ENCODE results near the gene C2orf68.
"Not testable (repeated sequence)": the region's sequence is repeated elsewhere in the genome, so short reads cannot be mapped to it uniquely, and the experiment has no call there.

The C2orf68 gene, protein sequence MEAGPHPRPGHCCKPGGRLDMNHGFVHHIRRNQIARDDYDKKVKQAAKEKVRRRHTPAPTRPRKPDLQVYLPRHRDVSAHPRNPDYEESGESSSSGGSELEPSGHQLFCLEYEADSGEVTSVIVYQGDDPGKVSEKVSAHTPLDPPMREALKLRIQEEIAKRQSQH

DNA sequence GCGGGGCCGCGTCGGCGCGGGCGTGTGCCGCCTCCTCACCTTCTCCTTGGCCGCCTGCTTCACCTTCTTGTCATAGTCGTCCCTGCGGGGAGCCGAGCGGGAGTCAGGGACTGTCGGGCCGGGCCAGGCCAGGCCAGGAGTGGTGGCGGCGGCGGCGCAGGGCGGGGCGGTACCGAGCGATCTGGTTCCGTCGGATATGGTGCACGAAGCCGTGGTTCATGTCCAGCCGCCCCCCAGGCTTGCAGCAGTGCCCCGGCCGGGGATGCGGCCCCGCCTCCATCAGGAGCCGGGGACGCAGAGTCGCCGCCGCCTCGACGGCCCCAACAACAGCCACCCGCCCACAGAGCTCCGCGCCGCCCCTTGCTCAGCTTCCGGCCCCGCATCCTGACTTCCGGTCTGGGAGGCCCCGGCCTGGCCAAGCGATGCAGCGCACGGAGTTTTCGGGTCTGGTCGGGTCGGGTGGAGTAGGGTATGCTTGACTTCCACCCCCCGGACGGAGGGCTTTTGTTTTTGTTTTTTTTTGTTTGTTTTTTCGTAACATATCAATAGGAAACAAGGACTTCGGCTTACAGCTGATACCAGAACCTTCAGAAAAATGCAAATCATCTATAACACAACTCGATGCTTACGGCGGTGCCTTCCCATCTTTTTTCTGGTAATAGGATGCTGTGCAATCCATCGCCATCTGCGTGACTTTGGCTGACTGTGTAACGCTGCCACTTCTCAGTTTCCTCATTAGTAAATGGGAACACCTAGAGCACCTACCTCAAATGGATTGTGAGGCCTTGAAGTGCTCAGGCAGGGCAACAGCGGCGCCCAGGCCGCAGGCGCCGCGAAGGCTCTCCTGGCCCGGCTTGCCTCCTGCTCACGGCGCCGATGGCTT lies at the start of gene C2orf68:
Gene C2orf68, minus strand, starts transcription at position 362 of the 883 bp plus-strand sequence. Its CDS starts 82 bp downstream, at position 280.
- peak; percentile 81 for DNase-seq

DNA sequence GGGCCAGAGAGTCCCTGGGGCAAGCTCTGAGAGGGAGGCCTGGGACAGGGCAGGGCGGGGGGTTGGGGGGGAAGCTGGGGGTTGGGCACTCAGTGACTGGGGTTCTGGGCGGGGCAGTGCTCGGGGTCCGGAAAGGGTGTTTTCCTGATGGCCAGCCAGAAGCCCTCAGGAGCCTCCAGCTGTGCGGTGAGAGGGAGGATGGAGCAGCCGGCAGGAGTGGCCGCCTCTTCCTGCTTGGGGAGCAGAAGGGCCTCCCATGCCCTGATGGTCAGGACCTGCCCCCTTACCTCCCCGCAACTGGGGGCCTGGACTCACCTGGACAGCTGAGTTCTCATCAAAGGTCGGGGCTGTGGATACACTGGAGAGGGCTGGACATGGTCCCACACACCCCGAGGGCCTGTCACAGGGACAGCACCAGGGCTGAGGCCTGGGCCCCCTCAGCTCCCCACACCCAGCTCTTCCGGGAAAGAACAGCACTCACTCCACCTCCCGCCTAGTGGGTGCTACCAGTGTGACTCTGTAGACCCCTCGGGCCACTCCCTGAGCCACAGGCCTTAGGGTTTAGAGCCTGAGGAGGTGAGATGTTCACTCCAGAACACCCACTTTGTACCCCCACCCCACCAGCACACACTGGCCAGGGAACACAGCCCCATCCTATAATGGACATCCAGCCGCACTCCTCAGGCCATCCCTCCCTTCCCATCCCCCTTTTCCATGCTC lies 49.4 kb upstream of the C2orf68 start:
- no peak for DNase-seq

DNA sequence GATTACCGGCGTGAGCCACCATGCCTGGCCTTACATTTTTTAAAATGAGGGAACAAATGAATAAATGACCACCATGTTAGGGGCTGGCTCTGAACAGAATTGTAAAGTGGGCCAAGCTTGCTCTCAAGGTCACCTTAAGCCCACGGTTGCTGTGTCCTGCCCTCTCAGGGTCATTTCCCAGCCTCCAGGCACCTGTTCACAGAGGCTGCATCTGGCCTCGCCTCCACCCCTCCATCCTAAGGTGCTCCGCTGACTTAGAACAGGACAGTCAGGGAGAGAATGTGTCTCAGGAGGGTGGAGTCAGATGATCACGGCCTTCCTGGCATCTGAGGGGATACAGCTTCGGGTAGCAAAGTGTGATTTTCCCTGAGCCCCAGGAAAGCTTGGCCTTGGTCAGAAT lies 48.9 kb upstream of the C2orf68 start:
- DNase-seq, result no peak

DNA sequence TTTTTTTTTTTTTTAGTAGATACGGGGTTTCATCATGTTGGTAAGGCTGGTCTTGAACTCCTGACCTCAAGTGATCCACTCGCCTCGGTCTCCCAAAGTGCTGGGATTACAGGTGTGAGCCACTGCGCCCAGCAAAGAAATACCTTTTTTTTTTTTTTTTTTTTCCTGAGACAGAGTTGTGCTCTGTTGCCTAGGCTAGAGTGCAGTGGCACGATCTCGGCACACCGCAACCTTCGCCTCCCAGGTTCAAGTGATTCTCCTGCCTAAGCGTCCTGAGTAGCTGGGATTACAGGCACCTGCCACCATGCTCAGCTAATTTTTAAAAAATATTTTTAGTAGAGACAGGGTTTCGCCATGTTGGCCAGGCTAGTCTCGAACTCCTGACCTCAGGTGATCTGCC lies 48.4 kb upstream of the C2orf68 start:
- DNase-seq, result not testable (repeated sequence)

DNA sequence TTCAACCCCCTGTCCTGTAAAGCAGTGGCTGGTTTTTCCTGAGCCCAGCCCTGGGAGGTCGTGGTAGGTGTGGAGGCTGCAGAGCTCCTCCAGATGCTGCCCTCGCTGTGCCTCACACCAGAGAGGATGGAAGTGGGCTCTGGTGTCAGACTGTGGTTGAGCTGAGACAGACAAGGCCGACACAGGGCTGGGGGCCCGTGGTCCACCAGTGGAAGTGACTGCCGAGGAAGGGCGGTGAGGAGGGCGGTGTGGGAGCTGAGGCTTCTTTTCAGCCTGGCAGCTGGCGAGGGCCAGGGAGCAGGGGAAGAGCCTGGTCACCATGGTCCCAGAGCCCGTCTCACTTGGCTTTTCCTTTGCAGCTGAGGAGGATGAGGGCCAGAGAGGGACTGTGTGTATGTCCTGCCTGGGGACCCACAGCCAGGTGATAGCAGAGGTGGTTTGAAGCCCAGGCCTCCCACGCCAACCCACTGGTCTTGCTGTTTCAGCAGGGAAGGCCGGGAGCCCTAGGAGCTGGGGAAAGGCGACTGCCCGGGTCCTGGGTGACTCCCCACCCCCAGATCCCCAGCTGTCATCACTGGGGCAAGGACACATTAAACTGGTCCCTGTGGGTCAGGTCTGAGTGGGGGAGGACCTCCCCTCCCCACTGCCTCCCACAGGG lies 47.6 kb upstream of the C2orf68 start:
- no peak for DNase-seq

DNA sequence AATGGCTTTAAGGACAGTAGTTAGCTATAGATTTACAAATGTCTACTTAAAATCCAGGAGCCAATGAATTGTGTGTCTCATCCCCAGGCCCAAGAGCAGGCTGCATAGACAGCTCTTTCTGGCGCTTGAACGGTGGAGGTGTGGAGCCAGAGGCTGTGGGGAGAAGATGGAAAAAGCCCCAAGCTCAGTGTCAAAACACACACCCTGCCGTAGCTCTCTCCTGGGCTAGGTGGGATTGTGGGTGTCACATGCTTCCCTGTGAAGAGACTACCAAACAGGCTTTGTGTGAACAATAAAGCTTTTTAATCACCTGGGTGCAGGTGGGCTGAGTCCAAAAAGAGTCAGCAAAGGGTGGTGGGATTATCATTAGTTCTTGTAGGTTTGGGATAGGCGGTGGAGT lies 45.5 kb upstream of the C2orf68 start:
- not testable (repeated sequence) for DNase-seq

DNA sequence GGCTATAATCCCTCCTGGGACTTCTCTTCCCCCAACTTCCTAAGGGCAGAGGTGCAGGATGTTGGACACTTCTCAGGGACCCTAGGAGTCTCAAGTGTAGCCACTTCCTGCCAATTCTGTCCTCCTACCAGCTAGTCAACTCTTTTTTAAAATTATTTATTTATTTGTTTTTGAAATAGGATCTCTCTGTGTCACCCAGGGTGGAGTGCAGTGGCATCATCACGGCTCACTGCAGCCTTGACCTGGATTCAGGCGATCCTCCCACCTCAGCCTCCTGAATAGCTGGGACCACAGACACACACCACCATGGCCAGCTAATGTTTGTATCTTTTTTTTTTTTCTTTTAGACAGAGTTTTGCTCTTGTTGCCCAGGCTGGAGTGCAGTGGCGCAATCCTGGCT lies 44.6 kb upstream of the C2orf68 start:
- DNase-seq, result no peak

DNA sequence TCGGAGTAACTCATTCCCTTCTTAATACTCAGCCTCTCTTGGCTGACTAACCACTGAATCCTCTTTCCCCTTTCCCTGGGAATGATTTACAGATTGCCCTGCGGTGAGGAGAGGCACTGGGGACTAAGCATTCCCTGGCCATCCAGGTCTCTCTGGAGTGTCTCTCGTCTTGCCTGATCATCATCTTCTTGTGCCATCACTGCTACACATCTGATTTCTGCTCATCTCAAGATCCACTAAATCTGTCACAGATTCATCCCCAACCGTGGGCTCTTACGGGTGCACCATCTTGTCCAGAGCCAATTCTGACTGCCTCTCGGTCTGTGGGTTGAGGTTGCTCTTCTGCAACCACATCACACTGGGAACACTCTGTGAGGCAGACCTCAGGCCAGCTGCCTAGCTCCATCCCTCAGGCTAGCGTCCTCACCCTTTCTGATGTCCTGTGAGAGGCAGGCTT lies 44.1 kb upstream of the C2orf68 start:
- DNase-seq, result no peak

DNA sequence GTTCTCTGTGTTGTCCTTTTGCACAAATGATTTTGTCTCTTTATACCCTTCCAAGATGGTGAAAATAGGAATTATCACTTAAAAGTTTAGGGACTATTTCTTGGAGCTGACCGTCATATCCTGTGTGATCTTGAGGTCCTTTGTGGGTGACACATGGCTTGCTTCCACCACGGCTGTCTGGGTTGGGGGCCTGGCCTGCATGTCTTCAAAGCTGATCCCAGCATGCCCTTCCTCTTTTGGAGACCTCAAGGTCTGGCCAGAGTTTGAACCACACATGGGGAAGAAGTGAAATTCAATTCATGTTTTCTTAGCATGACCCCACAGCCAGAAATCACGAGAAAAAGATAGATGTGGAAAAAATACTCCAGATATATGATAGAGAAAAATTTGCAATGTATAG lies 42.1 kb upstream of the C2orf68 start:
- DNase-seq, result no peak

DNA sequence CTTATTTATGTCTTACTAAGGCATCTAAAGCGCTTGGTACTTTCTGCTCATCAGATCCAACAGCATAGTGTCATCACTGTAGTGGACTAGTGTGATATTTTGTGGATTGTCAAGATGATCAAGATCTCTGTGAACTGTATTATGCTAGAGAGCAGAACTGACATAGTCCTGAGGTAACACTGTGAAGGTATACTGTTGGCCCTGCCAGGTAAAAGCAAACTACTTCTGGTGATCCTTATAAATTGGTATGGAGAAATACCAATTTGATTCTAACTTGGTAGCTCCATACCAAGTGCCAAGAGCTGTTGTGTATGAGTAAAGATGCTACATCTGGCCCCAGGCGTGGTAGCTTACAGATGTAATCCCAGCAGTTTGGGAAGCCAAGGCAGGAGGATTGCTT lies 40.2 kb upstream of the C2orf68 start:
- no peak for DNase-seq

DNA sequence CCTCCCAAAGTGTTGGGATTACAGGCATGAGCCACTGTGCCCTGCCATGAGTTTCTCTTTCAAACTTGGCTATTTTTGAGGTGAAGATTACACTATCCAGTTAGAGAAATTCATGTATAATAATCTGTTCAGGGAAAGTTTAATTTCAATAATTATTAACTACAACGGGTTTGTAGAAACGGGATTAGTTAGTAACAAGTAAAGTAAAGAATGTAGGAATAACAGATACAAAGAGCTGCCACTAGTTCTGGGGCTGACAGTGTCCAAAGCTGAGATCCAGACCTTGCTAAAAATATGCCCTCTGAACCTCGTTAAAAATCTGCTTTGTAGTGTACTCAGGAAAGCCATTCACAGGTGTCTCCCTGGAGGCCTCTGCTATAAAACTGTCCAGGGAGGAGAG lies 39.2 kb upstream of the C2orf68 start:
- DNase-seq, result no peak

DNA sequence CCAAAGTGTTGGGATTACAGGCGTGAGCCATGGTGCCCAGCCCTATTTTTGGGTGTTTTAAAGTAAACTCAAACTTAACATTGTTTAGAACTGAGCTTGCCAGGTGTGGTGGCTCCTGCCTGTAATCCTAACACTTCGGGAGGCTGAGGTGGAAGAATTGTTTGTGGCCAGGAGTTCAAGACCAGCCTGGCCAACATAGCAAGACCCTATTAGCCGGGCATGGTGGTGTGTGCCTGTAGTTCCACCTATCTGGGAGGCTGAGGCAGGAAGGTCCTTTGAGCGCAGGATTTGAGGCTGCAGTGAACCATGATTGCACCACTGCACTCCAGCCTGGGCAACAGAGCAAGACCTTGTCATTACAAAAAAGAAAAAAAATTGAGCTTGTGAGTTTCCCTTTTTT lies 38.6 kb upstream of the C2orf68 start:
- DNase-seq, result no peak

DNA sequence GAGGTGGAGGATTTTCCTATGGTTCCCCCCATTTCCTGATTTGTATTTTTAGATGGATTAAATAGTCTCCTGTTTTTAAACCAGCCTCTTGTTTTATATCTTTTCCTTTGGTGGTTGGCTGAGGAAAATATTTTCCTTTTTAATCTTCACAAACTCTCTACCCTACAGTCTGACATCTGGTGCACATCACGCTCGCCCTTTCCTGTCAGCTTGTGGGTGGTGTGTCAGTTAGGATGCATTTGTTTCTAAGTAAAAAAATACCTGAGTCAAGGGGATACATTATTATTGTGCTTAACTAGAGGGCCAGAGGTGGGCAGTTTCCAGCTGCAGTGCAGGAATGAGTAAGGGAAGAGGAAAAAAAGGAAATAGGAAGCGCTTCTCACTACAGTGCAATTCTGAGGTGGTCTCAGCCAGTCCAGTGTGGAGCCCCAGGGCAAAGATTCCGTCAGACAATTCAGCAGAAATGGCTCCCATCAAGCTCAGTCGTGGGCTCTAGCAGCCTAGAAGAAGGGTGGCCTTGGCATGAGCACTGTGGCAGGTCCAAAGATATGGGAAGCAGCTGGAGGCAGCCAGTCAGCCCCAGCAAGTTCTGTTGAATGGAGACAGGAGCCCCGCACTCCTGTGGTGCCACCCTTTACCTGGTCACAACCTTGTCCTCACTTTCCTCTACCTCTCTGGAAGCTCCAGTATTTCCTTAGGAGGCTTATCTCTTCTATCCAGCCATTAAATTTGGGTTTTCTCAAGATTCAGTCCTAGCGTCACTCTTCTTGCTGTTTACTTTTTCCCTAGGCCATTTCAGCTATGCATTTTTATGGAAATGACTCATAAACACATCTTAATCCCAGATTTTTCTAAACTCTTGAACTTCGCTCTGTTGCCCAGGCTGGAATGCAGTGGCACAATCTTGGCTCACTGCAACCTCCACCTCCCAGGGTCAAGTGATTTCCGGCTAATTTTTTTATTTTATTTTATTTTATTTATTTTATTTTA lies 37.6 kb upstream of the C2orf68 start:
- no peak for DNase-seq

DNA sequence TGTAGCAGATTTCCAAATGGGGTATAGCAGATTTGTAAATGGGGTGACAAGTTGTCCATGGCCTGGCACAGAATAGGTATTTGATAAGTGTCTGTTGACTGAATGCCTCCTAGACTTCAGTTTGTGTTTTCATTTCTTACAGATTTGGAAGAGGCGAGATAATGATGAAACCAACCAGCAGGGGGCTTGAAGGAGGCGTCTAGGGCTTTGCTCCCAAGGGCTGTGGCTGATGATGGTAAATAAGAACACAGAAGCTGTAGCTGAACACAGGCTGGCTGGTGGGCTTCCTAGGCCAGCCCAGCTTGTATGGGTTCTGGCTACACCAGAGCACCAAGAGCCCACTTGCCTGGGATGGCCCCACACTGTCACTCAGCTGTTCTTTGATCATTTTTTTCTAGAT lies 36.8 kb upstream of the C2orf68 start:
- DNase-seq, result no peak

DNA sequence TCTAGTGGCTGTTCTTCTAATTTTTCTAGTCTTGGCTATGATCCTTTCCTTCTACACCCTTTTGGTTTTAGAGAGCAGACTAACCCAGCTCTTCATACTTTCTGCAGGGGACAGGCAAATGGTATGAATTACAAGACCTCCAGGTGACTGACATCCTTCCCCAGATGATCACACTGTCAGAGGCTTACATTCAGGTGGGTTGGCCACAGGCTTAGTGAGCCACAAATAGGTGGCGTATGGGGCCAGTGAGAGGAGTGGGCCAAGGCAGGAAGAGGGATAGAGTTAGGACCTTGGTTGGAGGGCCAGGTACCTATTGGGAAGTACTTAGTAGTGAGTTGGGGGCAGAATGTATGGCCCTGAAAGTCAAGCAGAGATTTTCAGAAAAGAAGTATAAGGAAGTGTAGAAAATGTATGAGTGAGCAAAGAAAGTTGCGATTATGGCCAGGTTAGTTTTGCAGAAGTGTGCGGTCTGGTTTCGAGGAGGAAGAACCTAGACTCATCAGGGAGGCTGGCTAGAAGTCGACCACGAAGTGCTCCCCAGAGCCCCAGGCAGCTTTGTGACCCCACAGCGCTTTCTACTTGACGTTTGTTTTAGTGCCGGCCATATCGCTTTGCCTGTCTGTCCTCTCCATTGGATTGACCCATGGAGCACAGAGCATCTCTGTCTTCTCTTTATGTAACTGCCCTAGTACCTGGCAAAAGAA lies 36.1 kb upstream of the C2orf68 start:
- DNase-seq, result no peak

DNA sequence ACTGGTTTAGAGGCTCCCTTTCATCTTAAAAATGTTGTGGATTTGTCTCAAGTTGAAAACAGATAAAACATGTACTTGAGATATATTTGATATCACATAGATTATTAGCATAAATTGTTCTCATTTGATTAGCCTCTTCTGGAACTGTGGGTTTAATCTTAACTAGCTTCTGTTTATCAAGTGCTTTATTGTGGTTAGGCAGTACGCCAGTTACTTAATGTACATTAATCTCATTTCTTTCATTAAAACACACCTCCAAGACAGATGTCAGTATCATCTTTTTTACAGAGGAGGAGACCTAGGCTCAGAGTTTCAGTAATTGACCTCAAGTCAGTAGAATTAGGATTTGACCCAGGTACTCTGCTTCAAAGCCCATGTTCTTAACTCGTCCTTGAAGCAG lies 34.3 kb upstream of the C2orf68 start:
- no peak for DNase-seq

DNA sequence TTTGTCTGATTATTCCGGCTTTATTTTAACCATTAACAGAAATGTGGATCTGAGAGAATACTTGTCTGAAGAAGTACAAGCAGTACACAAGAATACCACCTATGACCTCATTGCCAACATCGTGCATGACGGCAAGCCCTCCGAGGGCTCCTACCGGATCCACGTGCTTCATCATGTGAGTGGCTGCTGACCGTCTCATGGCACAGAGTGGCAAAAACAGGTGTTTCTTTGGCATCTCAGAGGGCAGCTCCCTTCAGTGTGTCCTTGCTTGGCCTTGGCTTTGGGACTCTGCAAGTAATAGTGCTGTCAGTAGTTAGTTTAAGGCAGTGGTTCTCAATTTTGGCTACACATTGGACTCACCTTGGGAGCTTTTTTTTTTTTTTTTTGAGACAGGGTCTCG lies 33.0 kb upstream of the C2orf68 start:
- no peak for DNase-seq

DNA sequence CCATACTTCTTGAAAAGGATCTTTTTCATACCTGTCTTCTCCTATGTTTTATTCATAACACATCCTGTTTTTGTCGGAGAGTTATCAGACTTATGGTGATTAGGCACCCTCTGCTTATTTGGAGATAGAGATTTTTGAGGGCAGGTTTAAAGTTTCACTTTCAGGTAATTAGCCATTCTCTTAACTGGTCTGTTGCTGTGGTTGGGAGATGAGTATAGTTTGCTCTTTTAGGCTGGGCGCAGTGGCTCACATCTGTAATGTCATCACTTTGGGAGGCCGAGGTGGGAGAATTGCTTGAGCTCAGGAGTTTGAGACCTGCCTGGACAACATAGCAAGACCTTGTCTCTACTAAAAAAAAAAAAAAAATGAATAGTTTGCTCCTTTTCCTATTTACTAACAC lies 30.9 kb upstream of the C2orf68 start:
- DNase-seq, result no peak

DNA sequence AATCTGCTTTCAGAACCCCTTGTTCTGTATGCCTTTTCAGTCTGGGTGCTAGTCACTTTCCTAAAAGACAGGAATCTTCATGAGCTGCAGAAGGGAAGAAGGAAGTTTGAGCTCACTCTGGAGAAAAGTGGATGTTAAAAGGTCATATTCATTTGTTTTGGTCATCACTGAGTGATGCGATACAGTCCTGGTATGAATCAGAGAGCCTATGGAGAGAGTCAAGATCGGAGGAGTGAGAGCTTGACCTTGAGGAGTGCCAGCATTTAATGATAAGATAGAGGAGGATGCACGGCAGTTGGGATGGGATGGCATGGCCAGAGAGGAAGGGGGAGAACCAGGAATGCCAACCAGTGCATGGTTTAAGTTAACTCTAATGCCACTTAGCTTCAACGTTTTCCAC lies 23.8 kb upstream of the C2orf68 start:
- DNase-seq, result no peak

DNA sequence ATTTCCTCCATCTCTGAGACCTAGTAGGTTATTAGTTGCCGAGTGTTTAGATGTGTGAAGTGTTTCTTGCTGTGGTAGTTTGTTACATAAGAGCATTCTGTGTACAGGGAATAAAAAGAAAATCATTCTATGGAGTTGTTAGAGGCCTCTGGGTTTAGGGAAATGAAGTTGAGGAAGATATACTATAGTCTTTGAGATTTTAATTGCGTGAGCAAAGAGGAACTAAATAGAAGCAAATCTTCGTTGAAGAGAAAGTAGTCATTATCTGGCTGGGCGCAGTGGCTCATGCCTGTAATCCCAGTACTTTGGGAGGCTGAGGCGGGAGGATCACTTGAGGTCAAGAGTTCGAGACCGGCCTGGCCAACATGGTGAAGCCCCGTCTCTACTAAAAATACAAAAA lies 23.1 kb upstream of the C2orf68 start:
- no peak for DNase-seq

DNA sequence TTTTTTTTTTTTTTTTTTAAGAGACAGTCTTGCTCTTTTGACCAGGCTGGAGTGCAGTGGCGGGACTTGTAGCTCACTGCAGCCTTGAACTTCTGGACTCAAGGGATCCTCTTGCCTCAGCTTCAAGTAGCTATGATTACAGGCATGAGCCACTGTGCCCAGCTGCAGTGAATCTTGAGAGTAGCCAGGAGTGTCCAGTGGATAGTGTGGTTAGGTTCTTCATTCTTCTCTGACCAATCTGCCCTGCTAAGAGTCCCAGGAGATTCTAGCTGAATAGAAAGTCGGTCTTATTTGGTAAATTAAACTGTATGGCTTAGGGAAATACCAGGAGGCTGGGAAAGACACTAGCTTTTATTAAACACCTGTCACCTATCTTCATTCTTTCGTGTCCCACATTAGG lies 19.4 kb upstream of the C2orf68 start:
- DNase-seq, result no peak
